Esophagus squamous epithelium (tissue), 4 donors: ENCODE results near the gene CCDC40.

Source experiments
- CTCF ChIP-seq, 6 experiments: fragments of 450-650 bp in 4 of 6; fragments of 200-600 bp in 2 of 6; sonication (generic) in 2 of 6; IDR thresholded peaks; one replicate each; pipeline ENCODE4 v1.5.1; 2016 to 2019; ENCODE audit warnings: antibody characterized with exemption in 6 of 6, mild to moderate bottlenecking in 4 of 6, moderate library complexity in 4 of 6
- POLR2A ChIP-seq, 4 donors: fragments of 450-650 bp; IDR thresholded peaks; one replicate each; pipeline ENCODE4 v1.6.1; 2017; ENCODE audit warnings: antibody characterized with exemption in 4 of 4, mild to moderate bottlenecking in 4 of 4, moderate library complexity in 3 of 4

GRCh38 chr17:80080081-80080480 lies 43.6 kb downstream of the CCDC40 start:
- TF ChIP-seq CTCF (IDR thresholded peaks at IDR 0.05) (no peak), POLR2A (IDR thresholded peaks at IDR 0.05) (no peak)
